HG03571 (cell line): ENCODE measurements around the gene OGA.
"Not testable (repeated sequence)": the region's sequence is repeated elsewhere in the genome, so short reads cannot be mapped to it uniquely, and the experiment has no call there.

Experiments
- ATAC-seq: cut with Tn5 transposase; IDR thresholded peaks from one replicate; pipeline ENCODE4 v1.9.1; 2021; ENCODE audit not compliant: unreplicated experiment

The OGA gene

DNA sequence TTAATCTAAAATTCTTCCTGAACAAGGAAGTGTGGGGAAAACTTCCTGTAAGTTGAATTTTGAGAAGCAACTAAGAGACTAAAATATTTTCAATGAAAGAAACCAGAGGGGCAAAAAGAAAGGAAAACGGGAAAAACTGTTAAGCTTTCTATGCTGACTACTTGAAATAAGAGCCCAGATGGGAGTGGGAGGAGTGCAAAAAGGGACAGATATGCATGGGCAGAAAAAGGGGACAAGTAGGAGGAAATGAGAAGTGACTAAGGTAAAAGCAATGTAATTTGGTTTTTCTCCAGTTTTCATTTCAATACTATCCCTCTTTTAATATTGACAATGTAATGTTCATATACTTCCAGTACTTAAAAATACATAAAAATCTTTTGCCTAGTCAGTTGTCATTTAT lies 11.1 kb downstream of the OGA start:
- no peak for ATAC-seq

GRCh38 chr10:101803511-101803910 lies 14.7 kb downstream of the OGA start:
- ATAC-seq: no peak

DNA sequence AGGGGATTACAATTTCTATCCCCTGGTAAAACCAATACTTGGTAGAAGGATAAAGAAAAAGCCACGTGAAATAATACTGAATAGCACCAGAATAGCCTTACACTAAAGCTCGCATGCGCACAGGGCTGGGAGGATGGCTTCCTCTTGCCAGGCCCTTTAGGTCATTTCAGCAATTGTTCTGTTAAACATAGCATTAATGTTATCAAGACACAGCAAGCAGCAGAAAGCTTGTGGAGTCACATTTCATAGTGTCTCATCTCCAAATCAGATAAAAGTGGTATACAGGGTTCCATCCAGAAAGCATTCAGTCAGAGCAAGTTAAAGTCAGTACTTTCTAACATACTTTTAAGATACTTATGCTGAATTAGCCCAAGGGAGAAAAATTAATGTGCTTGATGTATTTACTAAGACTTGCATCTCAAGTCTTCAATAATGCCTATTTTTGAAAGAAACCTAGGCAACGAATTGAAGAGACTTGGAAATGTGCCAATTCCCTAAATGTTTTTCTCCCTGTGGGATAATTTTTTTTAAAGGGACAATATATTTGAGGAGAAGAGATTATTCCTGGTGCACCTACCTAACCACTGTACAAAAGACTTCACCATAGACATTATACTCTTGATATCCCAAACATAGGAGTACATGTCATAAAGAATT lies 20.7 kb downstream of the OGA start:
- ATAC-seq: no peak

DNA sequence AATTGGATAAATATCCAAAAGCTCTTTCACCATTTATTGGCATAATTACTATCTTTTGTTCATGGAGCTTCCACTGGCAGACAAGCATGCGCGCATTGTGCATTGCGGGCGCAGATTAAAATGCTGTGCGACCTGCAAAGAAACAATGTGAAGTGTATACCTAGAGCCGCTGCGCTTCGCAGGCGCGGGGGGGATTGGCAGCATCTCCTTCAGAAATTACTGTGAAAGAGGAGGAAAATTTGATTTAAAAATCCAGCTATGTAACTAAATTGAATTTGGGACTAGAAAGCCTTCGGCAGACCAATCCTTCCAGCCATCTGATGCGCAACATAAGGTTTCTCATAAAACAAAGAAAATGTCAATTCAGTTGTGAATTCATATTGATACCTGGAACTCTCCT lies 24.7 kb downstream of the OGA start:
- no peak for ATAC-seq

DNA sequence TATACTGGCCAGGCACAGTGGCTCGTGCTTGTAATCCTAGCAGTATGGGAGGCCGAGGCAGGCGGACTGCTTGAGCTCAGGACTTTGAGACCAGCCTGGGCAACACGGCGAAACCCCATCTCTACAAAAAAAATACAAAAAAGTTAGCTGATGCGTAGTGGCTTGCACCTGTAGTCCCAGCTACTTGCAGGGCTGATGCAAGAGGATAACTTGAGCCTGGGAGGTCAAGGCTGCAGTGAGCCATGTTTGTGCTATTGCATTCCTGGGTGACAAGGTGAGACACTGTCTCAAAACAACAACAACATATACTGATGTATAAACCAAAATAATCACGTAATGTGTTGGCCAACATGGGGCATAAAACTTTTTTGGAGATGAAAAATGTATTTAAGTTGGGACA lies 28.6 kb downstream of the OGA start:
- ATAC-seq: no peak

GRCh38 chr10:101789231-101789630 lies 29.0 kb downstream of the OGA start:
- not testable (repeated sequence) for ATAC-seq

DNA sequence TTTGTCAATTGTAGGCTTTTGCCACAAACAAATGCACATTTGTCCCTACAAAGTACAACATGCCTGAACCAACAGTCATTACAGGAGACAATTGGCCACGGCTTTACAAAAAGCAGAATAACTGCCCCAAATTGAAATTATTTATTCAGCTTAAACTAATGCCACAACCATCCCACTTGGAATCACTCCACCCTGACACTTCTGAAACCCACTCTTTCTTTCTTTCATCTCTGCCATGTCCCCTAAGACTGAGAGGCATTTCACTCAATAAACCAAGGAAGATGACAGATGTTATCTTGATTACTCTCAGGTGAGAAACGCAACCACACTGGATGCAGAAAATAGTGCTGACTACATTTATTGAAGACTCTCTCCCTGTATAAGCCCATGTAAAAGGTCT lies 32.4 kb downstream of the OGA start:
- no peak for ATAC-seq

GRCh38 chr10:101784558-101784957 lies 33.7 kb downstream of the OGA start:
- ATAC-seq: no peak

- no peak for ATAC-seq
These were observed 34.5 kb downstream of the OGA start for GRCh38 chr10:101783736-101784118.

DNA sequence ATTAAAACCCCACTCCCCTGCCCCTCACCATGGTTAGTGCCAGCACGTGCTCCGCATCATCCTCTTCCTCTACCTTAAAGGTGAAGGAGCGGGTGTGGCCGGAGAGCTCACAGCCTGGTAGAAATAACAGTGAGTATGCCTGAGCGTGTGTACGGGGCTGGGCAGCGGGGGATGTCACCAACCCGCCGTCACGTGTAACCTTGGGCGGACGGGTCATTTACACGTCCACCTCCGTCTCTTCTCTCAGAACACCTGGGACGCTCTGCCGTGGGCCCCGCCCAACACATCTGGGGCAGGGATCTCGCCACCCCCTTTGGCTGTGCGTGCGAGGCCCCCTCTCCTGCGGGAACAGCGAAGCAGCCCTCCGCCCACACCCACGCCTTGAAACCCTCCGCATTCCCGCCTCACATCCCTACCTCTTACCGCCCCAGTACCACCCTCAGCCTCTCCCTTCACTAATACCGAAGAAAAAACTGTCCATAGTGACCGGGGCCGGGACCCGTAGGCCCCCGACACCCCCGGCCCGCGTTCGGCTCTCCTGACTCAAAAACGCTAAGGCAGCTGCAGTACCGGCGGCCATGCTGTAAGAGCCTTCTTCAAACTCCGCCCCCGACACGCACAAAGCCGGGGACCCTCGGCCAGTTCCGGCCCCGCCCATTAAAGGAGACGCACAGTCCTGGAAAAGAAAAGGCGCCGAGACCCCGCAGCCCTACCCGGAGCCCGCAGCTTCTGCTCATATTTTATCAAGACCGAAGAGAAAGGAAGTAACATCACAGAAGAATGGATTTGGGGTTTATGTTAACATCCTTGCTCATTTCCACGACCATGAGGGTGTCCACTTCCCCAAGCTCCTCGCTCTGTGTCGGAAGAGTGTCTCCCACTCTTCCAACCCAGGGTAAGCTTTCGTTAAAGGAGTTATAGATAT lies 35.2 kb downstream of the OGA start, which contains the start of gene NPM3:
NPM3 (minus strand) TSS at position 636 of the 925 bp plus-strand sequence; CDS start at position 580, 56 bp downstream.
- peak; percentile 43 for ATAC-seq

- no peak for ATAC-seq
These were observed 36.0 kb downstream of the OGA start for GRCh38 chr10:101781984-101782810.

DNA sequence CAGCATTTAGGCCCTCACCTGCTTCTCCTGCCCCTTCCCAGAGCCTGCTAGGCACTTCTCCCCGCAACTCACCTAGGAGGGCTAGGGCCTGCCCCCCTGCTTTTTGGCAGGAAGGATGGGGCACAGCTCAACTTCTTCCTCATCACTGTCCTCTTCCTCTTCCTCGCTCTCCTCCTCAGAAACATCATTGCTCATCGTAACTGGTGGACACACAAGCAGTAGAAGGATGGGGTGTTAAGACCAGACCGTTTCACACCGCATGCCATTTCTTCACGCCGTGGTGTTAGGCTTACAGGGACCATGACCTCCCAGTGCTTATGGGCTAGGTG lies 36.6 kb downstream of the OGA start:
- ATAC-seq: no peak

DNA sequence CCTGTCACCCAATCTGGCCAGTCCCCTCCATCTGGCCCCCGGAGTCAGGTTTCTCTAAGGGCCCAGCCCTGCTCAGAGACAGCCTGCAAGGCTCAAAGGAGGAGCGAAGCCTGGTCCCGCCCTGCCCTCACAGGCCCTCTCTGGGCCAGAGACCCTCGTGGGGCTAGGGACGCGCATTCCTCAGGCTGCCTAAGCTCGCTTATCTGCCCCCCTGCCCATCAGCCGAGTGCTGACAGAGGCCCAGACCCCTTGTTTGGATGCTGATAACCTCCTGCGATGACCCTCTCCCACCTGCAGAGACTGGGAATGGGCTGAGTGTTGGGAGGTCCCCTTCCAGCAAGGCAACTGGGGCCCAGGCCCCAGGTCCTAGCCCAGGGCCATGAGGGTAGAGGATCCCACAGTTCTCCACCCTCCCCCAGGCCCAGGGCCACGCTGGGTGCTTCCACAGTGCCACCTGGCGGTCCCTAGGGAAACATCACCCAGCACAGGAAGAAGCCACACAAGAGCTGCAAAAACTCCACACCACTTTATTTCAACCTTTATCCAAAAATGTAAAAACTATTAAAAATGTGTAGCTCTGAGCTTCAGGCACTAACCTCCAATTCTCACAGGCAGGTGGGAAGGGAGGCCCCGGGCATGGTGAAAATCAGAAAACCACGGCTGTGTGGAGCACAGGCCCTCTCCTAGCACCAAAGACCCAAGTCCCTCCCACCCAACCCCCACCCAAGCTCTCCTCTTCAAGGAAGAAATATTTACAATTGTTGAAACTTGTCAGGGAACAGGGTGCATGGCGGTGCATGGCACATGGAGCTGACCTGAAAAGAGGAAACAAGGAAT lies 37.2 kb downstream of the OGA start:
- ATAC-seq: no peak

GRCh38 chr10:101780187-101780817 lies 37.9 kb downstream of the OGA start:
- no peak for ATAC-seq

- no peak for ATAC-seq
These were observed 38.6 kb downstream of the OGA start for GRCh38 chr10:101779544-101780186.

DNA sequence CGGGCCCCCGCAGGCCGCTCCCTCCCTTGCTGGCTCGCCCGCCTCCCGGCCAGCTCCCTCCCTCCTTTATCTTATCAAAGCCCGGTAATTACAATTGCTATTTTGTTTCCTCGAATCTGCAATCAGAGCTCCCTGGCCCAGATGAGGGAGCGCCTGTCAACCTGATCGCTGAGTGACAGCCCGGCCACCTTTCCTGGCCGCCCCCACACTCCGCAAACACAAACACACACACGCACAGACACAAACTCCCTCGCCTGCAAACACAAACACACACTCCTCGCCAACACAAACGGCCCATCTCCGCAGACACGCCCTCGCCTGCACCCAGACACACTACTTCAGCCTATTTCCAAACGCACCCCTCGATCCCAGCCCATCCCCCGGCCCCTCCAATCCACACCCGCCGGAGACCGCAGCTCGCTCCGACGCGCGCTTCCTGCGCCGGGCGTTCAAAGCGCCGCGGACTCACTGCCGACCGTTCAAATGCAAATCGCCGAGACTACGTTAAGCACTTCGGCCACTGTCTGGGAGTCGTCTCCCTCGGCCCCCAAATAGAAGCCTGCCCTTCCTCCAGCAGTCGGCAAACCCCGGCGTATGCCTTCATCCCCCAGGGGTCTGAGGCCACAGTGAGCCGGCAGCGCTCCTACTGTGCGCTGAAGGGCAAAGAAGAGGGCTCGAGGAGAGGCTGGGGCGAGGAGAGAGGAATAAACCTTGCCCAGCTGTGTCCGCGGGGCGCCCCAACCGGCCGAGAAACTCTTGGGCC lies 39.3 kb downstream of the OGA start:
- ATAC-seq: no peak

DNA sequence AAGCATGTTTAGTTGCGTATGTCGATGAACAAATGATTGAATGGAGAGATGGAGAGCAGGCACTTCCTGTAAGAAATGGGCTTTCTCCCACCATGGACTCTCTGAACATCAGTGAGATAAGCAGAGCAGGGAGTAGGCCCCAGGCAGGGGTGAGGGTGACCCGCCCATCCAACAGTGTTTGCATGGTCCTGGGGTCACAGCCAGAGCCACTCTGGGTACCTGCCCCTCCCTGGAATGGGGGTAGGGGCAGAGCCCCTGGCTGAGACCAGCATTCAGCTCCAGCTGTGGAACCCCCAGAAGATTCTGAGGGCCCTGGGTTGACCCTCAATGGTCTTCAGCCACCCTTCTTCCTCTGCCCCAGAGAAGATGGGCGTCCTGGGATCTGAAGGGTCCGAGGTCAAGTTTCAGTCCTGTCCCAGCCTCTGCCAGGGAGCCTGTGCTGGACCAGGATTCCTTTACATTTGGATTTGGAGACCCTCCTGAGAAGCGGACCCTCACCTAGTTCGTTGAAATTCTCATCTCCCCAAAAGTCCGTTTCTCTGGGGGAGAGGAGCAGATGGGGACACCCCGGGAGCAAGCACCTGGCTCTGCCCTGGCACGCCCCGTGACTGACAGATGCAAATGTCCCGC lies 40.0 kb downstream of the OGA start:
- no peak for ATAC-seq

DNA sequence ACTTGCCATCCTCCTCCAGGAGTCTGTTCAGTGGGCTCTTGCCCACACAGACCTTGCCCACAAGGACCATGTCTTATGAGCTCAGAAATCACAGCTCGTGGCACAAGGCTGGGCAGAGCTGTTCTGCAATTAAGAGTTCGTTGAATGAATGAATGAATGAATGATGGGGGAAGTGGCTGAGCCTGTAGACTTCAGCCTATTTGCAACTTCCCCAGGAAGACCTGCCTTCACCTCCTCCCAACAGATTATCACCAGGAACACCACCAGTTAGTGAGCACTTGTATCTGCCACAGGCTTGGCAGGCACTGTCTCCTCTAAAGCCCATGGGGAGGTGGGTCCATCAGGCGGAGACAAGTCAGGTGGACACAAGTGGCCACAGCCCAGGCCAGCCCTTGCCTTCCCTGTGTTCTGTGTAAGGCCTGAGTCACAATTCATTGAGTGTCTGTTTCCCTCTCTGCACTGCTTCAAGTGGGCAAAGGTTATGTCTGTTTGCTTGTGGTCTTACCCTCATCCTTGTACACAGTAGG lies 40.6 kb downstream of the OGA start:
- ATAC-seq: no peak
